ENCODE measurements around the gene TBATA.

The TBATA gene

GRCh38 chr10:70822076-70822820 lies 37.1 kb upstream of the TBATA start:
- H3K4me3 ChIP-seq (ENCODE audit: low read length in 2 of 2): no peak overlapping the region
- no peaks in the 10 kb centered on the region for H3K4me1 ChIP-seq (ENCODE audit: control insufficient read depth, insufficient read depth, low read length)
- peaks cover 11% of the 10 kb centered on the region in 2 donors for H3K36me3 ChIP-seq (ENCODE audit: control insufficient read depth in 2 of 2, insufficient read depth in 2 of 2, low read length in 2 of 2)
- no peak overlapping the region for H3K9ac ChIP-seq (ENCODE audit: low read length in 2 of 2)
- H3K27ac ChIP-seq (ENCODE audit: low read length): no peak overlapping the region
- no peaks in the 10 kb centered on the region for H3K27me3 ChIP-seq (ENCODE audit: control insufficient read depth in 1 of 2, insufficient read depth in 2 of 2, low read length in 2 of 2)
- H3K9me3 ChIP-seq (ENCODE audit: control insufficient read depth in 2 of 2, low read length in 2 of 2): no peaks in the 10 kb centered on the region

DNA sequence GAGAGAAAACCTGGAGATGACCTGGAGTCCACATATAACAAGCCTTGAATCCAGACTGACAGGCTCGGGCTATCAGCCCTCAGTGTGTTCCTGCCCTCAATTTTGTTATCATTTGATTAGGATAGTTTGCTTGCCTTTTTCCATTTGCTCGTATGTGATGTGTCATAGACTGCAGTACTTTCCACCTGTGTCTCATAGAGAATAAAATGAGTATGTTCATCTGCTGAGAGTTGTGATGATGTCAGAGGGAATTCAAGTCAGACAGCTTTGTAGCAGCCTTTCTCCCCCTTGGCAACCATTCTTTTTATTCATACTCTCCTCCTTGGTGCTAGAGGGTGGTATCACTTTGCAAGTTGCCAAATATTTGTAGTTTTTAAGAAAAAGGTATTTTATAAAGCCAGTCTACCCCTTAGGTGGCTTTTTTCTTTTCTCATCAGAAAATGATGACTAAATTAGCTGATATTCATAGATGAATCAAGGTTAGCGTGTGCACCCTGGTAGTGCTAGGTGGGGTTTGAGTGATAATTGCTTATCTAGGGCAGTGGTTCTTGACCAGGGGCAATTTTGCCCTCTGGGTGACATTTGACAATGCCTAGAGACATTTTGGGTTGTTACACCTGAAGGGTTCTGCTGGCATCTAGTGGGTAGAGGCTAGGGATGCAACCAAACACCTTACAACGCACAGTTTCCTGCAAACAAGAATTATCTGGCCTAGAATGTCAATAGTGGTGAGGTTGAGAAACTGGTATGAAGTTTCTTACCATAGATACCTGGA lies 36.0 kb upstream of the TBATA start:
- Histone ChIP-seq H3K27ac (ENCODE audit: low read length) (no peak overlapping the region), H3K27me3 (ENCODE audit: control insufficient read depth in 1 of 2, insufficient read depth in 2 of 2, low read length in 2 of 2) (no peaks in the 10 kb centered on the region), H3K4me3 (ENCODE audit: low read length in 2 of 2) (no peak overlapping the region), H3K36me3 (ENCODE audit: control insufficient read depth in 2 of 2, insufficient read depth in 2 of 2, low read length in 2 of 2) (peaks cover 11% of the 10 kb centered on the region in 2 donors), H3K9ac (ENCODE audit: low read length in 2 of 2) (no peak overlapping the region), H3K9me3 (ENCODE audit: control insufficient read depth in 2 of 2, low read length in 2 of 2) (no peaks in the 10 kb centered on the region), H3K4me1 (ENCODE audit: control insufficient read depth, insufficient read depth, low read length) (peaks cover 8% of the 10 kb centered on the region)

GRCh38 chr10:70816220-70816894 lies 31.2 kb upstream of the TBATA start:
- H3K9ac ChIP-seq (ENCODE audit: low read length in 2 of 2): peak overlapping the region; percentile 69 to 80
- peaks cover 4 to 9% of the 10 kb centered on the region in 2 donors for H3K36me3 ChIP-seq (ENCODE audit: control insufficient read depth in 2 of 2, insufficient read depth in 2 of 2, low read length in 2 of 2)
- H3K9me3 ChIP-seq (ENCODE audit: control insufficient read depth in 2 of 2, low read length in 2 of 2): no peaks in the 10 kb centered on the region
- H3K4me1 ChIP-seq (ENCODE audit: control insufficient read depth, insufficient read depth, low read length): peaks cover 12% of the 10 kb centered on the region
- no peaks in the 10 kb centered on the region for H3K27me3 ChIP-seq (ENCODE audit: control insufficient read depth in 1 of 2, insufficient read depth in 2 of 2, low read length in 2 of 2)
- H3K27ac ChIP-seq (ENCODE audit: low read length): peak overlapping the region; percentile 64
- H3K4me3 ChIP-seq (ENCODE audit: low read length in 2 of 2): peak overlapping the region; percentile 87 to 91

DNA sequence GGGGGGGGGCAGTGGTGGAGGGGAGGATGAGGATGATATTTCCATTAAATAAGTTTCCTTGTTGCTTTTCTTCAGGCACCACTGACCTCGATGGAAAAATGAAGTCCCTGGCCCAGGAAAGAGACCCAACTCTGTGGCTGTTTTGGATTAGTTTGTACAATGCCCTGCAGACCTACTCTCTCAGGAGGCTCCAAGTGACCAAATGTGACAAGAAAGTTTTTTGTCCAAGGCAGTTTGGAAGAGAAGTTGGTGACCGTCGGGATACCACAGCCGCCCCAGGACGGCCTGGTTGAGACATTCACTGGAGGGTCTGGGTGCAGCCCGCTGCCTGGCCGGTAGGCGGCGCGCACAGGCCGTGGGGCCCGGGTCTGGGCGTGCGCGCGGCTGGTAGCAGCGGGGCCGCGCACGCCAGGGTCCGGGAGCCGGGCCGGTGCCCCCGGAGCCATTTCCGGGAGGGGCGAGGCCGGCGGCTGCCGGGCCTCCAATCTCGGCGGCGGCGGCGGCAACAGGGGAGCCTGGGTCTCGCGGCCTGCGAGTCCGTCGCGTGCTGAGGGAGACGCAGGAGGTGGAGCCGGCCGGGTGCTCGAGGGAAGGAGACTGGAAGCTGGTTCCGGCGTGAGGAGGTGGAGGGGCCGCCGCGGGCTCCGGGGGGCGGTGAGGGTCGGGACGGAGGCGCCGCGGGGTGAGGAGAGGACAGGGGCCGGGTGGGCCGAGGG lies 30.5 kb upstream of the TBATA start, which contains the start of gene SGPL1:
SGPL1 (plus strand) TSS at position 445 of the 716 bp plus-strand sequence. CDS start 906 bp downstream, outside the sequence.
- Histone ChIP-seq H3K36me3 (ENCODE audit: control insufficient read depth in 2 of 2, insufficient read depth in 2 of 2, low read length in 2 of 2) (peaks cover 4 to 5% of the 10 kb centered on the region in 2 donors), H3K9ac (ENCODE audit: low read length in 2 of 2) (peak within 1 kb of the TSS; percentile 69 to 80), H3K4me3 (ENCODE audit: low read length in 2 of 2) (peak within 1 kb of the TSS; percentile 87 to 91), H3K4me1 (ENCODE audit: control insufficient read depth, insufficient read depth, low read length) (peaks cover 12% of the 10 kb centered on the region), H3K9me3 (ENCODE audit: control insufficient read depth in 2 of 2, low read length in 2 of 2) (no peaks in the 10 kb centered on the region), H3K27ac (ENCODE audit: low read length) (peak within 1 kb of the TSS; percentile 64), H3K27me3 (ENCODE audit: control insufficient read depth in 1 of 2, insufficient read depth in 2 of 2, low read length in 2 of 2) (no peaks in the 10 kb centered on the region)

GRCh38 chr10:70814126-70814525 lies 28.9 kb upstream of the TBATA start:
- H3K9me3 ChIP-seq (ENCODE audit: control insufficient read depth in 2 of 2, low read length in 2 of 2): no peaks in the 10 kb centered on the region
- no peak overlapping the region for H3K4me3 ChIP-seq (ENCODE audit: low read length in 2 of 2)
- peak overlapping the region in 1 of 2 donors; percentile 21 for H3K9ac ChIP-seq (ENCODE audit: low read length in 2 of 2)
- peaks cover 12% of the 10 kb centered on the region for H3K4me1 ChIP-seq (ENCODE audit: control insufficient read depth, insufficient read depth, low read length)
- no peaks in the 10 kb centered on the region for H3K27me3 ChIP-seq (ENCODE audit: control insufficient read depth in 1 of 2, insufficient read depth in 2 of 2, low read length in 2 of 2)
- peaks cover 2 to 3% of the 10 kb centered on the region in 2 donors for H3K36me3 ChIP-seq (ENCODE audit: control insufficient read depth in 2 of 2, insufficient read depth in 2 of 2, low read length in 2 of 2)
- H3K27ac ChIP-seq (ENCODE audit: low read length): no peak overlapping the region

GRCh38 chr10:70812814-70813213 lies 27.6 kb upstream of the TBATA start:
- Histone ChIP-seq H3K27me3 (ENCODE audit: control insufficient read depth in 1 of 2, insufficient read depth in 2 of 2, low read length in 2 of 2) (peaks cover 0 to 2% of the 10 kb centered on the region in 2 donors), H3K9me3 (ENCODE audit: control insufficient read depth in 2 of 2, low read length in 2 of 2) (no peaks in the 10 kb centered on the region), H3K36me3 (ENCODE audit: control insufficient read depth in 2 of 2, insufficient read depth in 2 of 2, low read length in 2 of 2) (no peaks in the 10 kb centered on the region), H3K4me3 (ENCODE audit: low read length in 2 of 2) (no peak overlapping the region), H3K27ac (ENCODE audit: low read length) (no peak overlapping the region), H3K4me1 (ENCODE audit: control insufficient read depth, insufficient read depth, low read length) (peaks cover 12% of the 10 kb centered on the region), H3K9ac (ENCODE audit: low read length in 2 of 2) (no peak overlapping the region)

GRCh38 chr10:70811881-70812280 lies 26.7 kb upstream of the TBATA start:
- no peak overlapping the region for H3K27ac ChIP-seq (ENCODE audit: low read length)
- H3K27me3 ChIP-seq (ENCODE audit: control insufficient read depth in 1 of 2, insufficient read depth in 2 of 2, low read length in 2 of 2): peaks cover 0 to 2% of the 10 kb centered on the region in 2 donors
- no peak overlapping the region for H3K9ac ChIP-seq (ENCODE audit: low read length in 2 of 2)
- H3K36me3 ChIP-seq (ENCODE audit: control insufficient read depth in 2 of 2, insufficient read depth in 2 of 2, low read length in 2 of 2): no peaks in the 10 kb centered on the region
- no peaks in the 10 kb centered on the region for H3K9me3 ChIP-seq (ENCODE audit: control insufficient read depth in 2 of 2, low read length in 2 of 2)
- no peak overlapping the region for H3K4me3 ChIP-seq (ENCODE audit: low read length in 2 of 2)
- H3K4me1 ChIP-seq (ENCODE audit: control insufficient read depth, insufficient read depth, low read length): peaks cover 9% of the 10 kb centered on the region

- H3K4me1 ChIP-seq (ENCODE audit: control insufficient read depth, insufficient read depth, low read length): peaks cover 3% of the 10 kb centered on the region
- H3K36me3 ChIP-seq (ENCODE audit: control insufficient read depth in 2 of 2, insufficient read depth in 2 of 2, low read length in 2 of 2): no peaks in the 10 kb centered on the region
- no peak overlapping the region for H3K4me3 ChIP-seq (ENCODE audit: low read length in 2 of 2)
Measured at GRCh38 chr10:70810967-70811366, 25.8 kb upstream of the TBATA start.

GRCh38 chr10:70809726-70810125 lies 24.5 kb upstream of the TBATA start:
- H3K4me1 ChIP-seq (ENCODE audit: control insufficient read depth, insufficient read depth, low read length): no peaks in the 10 kb centered on the region
- H3K9me3 ChIP-seq (ENCODE audit: control insufficient read depth in 2 of 2, low read length in 2 of 2): no peaks in the 10 kb centered on the region
- no peaks in the 10 kb centered on the region for H3K36me3 ChIP-seq (ENCODE audit: control insufficient read depth in 2 of 2, insufficient read depth in 2 of 2, low read length in 2 of 2)
- no peak overlapping the region for H3K9ac ChIP-seq (ENCODE audit: low read length in 2 of 2)
- H3K27me3 ChIP-seq (ENCODE audit: control insufficient read depth in 1 of 2, insufficient read depth in 2 of 2, low read length in 2 of 2): peaks cover 0 to 2% of the 10 kb centered on the region in 2 donors
- no peak overlapping the region for H3K4me3 ChIP-seq (ENCODE audit: low read length in 2 of 2)
- H3K27ac ChIP-seq (ENCODE audit: low read length): no peak overlapping the region

More at GRCh38 chr10:70810967-70811366, 25.8 kb upstream of the TBATA start:
- Histone ChIP-seq H3K27ac (ENCODE audit: low read length) (no peak overlapping the region), H3K9me3 (ENCODE audit: control insufficient read depth in 2 of 2, low read length in 2 of 2) (no peaks in the 10 kb centered on the region), H3K9ac (ENCODE audit: low read length in 2 of 2) (no peak overlapping the region), H3K27me3 (ENCODE audit: control insufficient read depth in 1 of 2, insufficient read depth in 2 of 2, low read length in 2 of 2) (peaks cover 0 to 2% of the 10 kb centered on the region in 2 donors)

DNA sequence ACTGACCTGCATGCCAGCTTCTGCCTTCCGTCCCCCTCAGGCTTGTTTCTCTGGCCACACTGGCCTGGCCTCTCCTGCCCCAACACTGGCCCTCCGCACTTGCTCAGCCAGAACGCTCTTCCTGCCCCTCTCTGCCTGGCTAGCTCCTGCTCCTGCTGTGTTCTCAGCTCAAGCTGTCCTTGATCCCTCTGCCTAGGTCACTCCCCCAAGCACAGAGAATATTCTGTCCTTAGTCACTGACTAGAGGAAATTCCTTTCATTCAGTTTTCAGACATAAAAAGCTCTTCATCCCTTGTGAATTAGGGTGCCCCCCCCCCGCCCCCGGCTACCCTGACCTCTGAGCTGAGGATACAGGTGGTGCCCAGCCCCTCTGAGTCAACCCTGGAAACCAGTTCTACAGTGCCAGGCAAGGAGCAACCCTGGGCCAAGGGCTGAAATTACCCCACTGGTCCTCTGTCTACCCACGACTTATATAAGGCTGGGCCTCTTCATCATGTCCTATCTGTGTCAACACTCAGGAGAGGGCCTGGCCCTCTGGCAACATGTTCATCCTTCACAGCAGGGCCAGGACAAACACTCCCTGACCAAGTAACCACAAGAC lies 23.9 kb upstream of the TBATA start:
- Histone ChIP-seq H3K9me3 (ENCODE audit: control insufficient read depth in 2 of 2, low read length in 2 of 2) (no peaks in the 10 kb centered on the region), H3K36me3 (ENCODE audit: control insufficient read depth in 2 of 2, insufficient read depth in 2 of 2, low read length in 2 of 2) (no peaks in the 10 kb centered on the region), H3K27ac (ENCODE audit: low read length) (no peak overlapping the region), H3K9ac (ENCODE audit: low read length in 2 of 2) (no peak overlapping the region), H3K4me3 (ENCODE audit: low read length in 2 of 2) (no peak overlapping the region), H3K27me3 (ENCODE audit: control insufficient read depth in 1 of 2, insufficient read depth in 2 of 2, low read length in 2 of 2) (peaks cover 0 to 2% of the 10 kb centered on the region in 2 donors), H3K4me1 (ENCODE audit: control insufficient read depth, insufficient read depth, low read length) (no peaks in the 10 kb centered on the region)

Data from stomach smooth muscle (tissue), 2 donors.